Glomerular endothelial cell (primary cell): ENCODE data around the gene MAPK10. TPM values are rescaled to one million over a fixed set of nuclear protein-coding genes. Genes with fewer than 3 reads are reported as not detected.
"Not testable (repeated sequence)": the region's sequence is repeated elsewhere in the genome, so short reads cannot be mapped to it uniquely, and the experiment has no call there.

Experiments used
- DNase-seq: peaks from one replicate; pipeline ENCODE4 v3.0.0-alpha.2; 2011; ENCODE audit warnings: low read depth, low spot score; ENCODE audit errors: extremely low read depth
- total RNA-seq: library from RNA; depleted of rRNA; stranded (reverse); fragments of >200 nt; gene quantifications from 2 replicates; pipeline ENCODE4 v1.2.3, GENCODE V29; 2015

Gene MAPK10
- total RNA-seq, 1 donor from 2014 or later, result 0.06 TPM

DNA sequence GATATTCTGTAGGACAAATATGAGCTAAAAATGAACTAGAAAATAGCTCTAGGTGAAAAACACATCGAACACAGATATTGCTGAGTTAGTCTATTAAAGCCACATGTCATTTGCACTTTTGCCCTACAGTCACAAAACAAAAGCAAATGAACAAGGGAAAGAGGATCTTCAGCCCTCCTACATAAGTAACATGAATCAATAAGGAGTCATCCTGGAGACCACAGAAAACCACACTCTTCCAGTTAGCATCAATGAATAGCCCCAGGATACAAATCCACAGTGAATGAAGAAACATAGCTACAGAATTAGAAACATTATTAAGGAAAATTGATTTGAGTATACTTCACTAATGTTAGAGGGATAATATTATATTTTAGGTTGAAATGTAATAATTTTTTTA, 311.4 kb downstream of the MAPK10 start:
- DNase-seq, result no peak

DNA sequence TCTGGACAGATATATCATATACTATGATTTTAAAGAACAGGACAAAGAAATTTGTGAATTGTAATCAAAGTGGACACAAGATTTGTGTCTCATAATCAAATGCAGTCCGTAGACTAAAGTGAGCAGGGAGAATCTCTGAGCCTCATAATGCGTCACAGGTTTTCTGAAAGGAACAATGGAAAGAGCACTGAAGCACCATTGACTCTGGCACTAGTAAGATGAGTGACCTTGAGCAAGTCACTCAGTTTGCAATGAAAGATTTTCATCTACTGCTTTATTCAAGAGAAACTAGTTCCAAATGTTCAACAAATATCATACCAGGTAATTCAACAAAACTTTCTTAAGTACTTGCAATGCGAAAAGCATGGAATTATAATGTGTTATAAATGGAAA, 315.3 kb downstream of the MAPK10 start:
- DNase-seq, result no peak

DNA sequence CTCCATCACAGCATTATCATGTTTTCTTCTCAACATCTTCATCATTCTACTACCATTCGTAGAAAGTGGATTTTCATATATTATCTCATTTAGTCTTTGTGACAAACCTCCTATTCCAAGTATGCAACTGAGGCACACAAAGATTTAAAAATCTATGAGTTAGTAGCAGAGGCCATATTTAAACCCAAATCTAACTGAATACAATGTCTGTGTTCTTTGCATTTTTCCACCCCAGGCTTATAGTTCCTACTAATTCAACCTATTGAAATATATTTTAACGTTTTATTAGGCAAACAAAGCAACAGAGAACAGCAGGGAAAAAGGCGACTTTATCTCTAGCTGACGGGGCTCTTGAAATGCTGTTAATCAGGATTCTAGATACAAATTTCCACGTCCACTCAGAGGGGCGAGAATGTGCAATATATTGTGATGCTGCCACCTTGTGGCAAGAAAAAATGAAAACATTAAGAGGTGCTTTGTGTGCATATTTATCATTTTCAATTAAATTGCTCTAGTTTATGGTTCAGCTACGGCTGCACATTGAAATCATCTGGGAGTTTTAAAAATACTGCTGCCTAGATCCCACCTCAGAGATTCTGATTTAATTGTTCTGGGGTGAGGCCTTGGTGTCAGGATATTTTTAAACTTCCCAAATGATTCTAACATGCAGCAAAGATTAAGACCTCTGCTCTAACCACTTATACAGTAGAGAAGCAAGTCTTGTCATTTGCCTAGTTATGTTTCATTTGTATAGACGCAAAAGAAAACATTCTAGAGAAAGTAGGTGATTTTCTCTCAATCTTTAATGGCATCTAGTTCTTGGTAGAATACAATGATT, 315.9 kb downstream of the MAPK10 start:
- DNase-seq, result peak; percentile 62

DNA sequence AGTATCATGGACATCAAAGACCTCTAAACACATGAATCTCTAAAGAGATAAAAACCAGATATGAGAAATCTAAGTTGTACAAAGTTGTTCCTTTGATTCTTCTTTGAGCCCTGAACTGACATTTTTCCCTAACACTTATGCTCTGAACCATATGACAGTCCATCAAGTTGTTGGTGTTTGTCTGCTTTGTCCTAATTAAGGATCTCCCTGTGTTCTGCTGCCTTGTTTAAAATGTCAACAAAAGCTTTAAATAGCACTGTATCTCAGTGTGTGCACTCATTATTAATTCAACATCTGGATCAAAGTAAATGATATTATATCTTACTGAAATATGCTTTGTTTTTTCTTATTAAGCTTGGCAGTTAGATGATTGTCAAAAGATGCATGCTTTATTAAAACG, 321.8 kb downstream of the MAPK10 start:
- no peak for DNase-seq

GRCh38 chr4:86036736-86037135, 323.1 kb downstream of the MAPK10 start:
- peak; percentile 60 for DNase-seq

DNA sequence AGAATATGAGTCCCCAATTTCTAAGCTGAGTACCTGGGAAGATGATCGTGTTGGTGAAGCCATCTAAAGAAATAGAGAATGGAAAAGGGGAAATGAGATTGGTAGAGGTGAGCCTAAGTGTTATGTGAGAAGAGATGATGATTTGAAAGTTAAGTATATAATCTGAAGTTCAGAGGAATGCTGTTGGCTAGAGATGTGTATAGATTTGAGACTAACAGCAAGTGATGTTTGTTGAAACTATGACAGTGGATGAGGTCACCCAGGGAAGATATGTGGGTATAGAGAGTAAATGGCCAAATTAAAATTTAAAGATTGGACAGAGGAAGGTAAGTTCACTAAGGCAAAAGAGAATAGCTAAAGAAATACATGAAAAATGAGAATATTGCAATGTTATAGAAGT, 324.2 kb downstream of the MAPK10 start:
- no peak for DNase-seq

- no peak for DNase-seq
Measured at GRCh38 chr4:86034616-86035015, 325.2 kb downstream of the MAPK10 start.

DNA sequence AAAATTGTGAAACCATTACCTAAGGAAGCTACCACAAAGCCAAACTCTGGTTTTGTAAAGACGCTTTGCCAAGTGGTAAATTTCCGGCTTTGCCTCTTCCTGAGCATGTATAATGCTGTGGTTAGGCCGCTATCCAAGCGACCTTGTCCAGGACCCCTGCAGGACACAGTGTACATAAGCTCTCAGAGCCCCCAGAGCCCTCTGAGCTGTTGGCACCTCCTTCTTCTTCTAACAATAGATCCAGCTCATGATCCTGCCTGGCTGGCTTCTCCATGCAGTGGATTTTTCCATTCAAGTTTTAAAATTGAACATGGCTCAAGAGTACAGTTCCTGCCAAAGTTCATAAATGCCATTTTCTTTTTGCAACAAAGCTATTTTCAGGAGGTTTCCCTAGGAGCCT, 326.7 kb downstream of the MAPK10 start:
- no peak for DNase-seq

- no peak for DNase-seq
Measured at GRCh38 chr4:86032476-86033022, 327.3 kb downstream of the MAPK10 start.

GRCh38 chr4:86031927-86032326, 327.9 kb downstream of the MAPK10 start:
- DNase-seq, result no peak

- DNase-seq, result no peak
Measured at GRCh38 chr4:86026720-86027119, 333.1 kb downstream of the MAPK10 start.

- DNase-seq, result not testable (repeated sequence)
Measured at GRCh38 chr4:86021671-86022070, 338.2 kb downstream of the MAPK10 start.

DNA sequence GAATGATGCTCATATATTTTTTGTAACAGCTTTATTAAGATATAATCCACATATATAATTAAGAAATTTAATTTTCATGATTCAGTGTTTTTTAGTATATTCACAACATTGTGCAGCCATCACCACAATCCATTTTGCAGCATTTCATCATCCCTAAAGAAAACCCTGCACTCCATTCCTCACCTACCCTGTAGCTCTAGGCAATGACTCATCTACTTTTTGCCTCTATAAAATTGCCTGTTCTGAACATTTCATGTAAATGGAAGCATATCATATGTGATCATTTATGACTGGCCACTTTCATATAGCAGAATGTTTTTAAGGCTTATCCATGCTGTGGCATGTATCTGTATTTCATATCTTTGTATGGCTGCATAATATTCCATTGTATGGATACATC, 339.9 kb downstream of the MAPK10 start:
- no peak for DNase-seq

- DNase-seq, result no peak
Measured at GRCh38 chr4:86019362-86019761, 340.5 kb downstream of the MAPK10 start.

GRCh38 chr4:86015412-86016350, 344.2 kb downstream of the MAPK10 start:
- DNase-seq, result no peak

DNA sequence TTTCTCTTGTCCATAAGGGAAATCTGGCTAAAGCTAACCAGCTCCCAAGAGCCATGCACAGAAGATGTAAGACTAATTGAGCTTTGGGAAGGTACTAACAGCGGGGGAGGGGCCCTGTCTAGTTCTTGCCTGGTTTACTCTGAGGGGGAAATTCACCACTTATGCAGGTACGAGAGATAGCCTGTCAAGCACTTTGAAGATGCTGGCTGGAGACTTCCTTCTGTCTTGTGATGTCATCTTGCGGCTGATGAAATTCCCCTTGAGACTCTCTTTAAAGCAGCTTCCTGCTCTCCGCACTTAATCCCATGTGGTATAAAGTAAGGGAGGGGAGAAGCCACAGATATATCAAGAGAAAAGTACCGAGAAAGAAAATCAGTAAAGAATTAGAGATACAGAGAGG, 345.3 kb downstream of the MAPK10 start:
- DNase-seq, result no peak

DNA sequence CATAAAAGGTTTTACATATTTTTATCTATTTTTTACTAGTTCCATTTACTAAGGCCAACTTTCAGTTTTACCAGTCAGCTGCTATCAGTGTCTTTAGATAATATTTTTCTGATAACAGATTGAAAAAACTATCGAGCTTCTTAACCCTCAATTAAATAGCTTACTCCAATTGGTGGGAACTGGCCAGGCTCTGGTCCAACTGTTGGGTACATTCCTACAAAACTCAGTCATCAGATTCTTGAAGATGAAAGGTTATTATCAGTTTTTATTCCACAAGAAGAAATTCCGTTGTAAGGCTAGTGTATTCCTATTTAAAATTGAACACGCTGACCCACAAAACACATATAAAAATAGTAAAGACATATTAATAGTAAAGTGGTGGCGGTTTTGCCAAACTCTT, 346.2 kb downstream of the MAPK10 start:
- DNase-seq, result no peak

DNA sequence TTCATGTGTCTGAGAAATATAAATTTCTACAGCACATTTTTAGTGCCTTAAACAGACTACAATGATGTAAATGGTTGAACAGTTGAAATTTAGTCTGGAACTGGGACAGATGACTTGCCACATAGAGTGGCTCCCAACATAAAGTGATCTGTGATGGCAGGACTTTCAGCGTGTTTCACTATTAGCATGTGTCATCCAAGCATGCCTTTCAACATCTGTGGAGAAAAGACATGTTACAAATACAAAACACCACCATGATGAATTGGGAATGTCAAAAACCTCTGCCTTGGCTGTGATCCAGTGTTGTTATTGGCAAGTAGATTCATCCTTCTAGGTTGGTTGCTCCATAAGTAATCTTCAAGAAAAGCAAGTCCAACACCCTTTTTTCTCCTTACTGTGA, 348.7 kb downstream of the MAPK10 start:
- no peak for DNase-seq

DNA sequence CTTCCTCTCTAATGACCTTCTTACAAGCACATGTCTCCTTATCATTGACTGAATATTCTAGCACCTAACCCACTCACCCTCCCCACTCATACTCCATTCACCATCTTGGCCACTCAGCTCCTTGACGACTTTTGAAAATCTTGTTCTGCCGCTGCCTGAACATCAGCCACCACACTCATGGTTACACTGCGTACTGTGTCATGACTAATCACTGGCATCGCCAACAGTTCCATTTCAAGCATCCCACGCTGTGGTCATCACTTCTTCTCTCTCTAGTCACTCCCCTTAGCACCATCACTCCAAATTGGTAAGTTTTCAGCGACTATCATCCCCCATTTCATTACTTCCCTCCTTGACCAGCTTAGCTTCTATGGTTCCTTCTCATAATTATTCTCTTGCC, 352.8 kb downstream of the MAPK10 start:
- no peak for DNase-seq

DNA sequence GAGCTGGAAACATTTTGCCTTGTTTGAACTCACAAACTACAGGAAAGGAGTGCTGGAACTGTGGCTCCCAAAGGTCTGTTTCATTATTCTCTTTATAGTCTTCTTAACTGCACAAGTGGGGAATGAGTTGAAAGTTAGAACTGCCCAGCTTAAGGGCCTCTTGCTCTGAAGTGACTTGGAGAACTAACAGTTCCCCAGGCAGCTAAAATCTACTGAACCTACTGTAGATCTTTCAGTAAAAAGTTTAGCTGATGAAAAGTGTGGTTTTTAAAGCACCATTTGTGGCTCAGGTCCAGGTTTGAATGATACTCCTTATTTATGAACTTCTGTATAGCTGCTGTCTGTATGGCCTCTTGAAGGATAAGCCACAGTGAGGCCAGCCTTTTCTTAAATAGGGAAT, 353.8 kb downstream of the MAPK10 start:
- no peak for DNase-seq

GRCh38 chr4:86004030-86004429, 355.8 kb downstream of the MAPK10 start:
- no peak for DNase-seq
